ENCODE data around the gene AP4S1.

The AP4S1 gene

GRCh38 chr14:31139301-31139847, 113.9 kb downstream of the AP4S1 start:
- DNase-seq, result no peak

- no peak for DNase-seq
Observed at GRCh38 chr14:31142455-31143087, 117.1 kb downstream of the AP4S1 start.
